B cell (primary cell): Measurements from ENCODE around the gene MKRN3.

Experiments used
- CTCF ChIP-seq: fragments of 200-600 bp; IDR thresholded peaks from one replicate; pipeline ENCODE4 v1.8.0; 2022; ENCODE audit warnings: antibody characterized with exemption, mild to moderate bottlenecking
- EZH2 ChIP-seq: IDR thresholded peaks from 2 replicates; pipeline ENCODE4 v1.6.1; 2012; ENCODE audit warnings: borderline replicate concordance, low read depth, mild to moderate bottlenecking, moderate library complexity, low read length; ENCODE audit not compliant: insufficient read depth, poor library complexity, severe bottlenecking

GRCh38 chr15:23529891-23530290, 35.6 kb upstream of the MKRN3 start:
- no peak for TF ChIP-seq CTCF
- no peak for TF ChIP-seq EZH2
